Measurements from ENCODE around the gene PDE3B.

- no peak for TF ChIP-seq CTCF (IDR thresholded peaks at IDR 0.05)
- no peak for TF ChIP-seq POLR2A (IDR thresholded peaks at IDR 0.05)
Measured at GRCh38 chr11:14916403-14916802, 272.8 kb downstream of the PDE3B start.
